NCI-H2196 treated with DMSO at 0.1 percent for 48 hours (cell line): Measurements from ENCODE around the gene OPCML.

Experiments
- DNase-seq: peaks from one replicate; lab custom pipeline; 2025; ENCODE audit not compliant: unreplicated experiment; lab: John Stamatoyannopoulos, UW

Gene OPCML

GRCh38 chr11:132714859-132715440 lies 817.4 kb downstream of the OPCML start:
- DNase-seq: no peak

GRCh38 chr11:132712466-132712865 lies 819.8 kb downstream of the OPCML start:
- no peak for DNase-seq

GRCh38 chr11:132704781-132705375 lies 827.4 kb downstream of the OPCML start:
- DNase-seq: no peak

- no peak for DNase-seq
Observed at GRCh38 chr11:132692891-132693290, 839.4 kb downstream of the OPCML start.

- no peak for DNase-seq
Observed at GRCh38 chr11:132691848-132692550, 840.3 kb downstream of the OPCML start.

- no peak for DNase-seq
Observed at GRCh38 chr11:132686886-132687285, 845.4 kb downstream of the OPCML start.

GRCh38 chr11:132685174-132685611 lies 847.1 kb downstream of the OPCML start:
- DNase-seq: no peak

- DNase-seq: no peak
Observed at GRCh38 chr11:132683602-132684001, 848.7 kb downstream of the OPCML start.

- no peak for DNase-seq
Observed at GRCh38 chr11:132681971-132682370, 850.3 kb downstream of the OPCML start.

- DNase-seq: no peak
Observed at GRCh38 chr11:132680584-132680983, 851.7 kb downstream of the OPCML start.

GRCh38 chr11:132674151-132674550 lies 858.1 kb downstream of the OPCML start:
- DNase-seq: no peak

GRCh38 chr11:132671851-132672370 lies 860.4 kb downstream of the OPCML start:
- no peak for DNase-seq

- DNase-seq: no peak
Observed at GRCh38 chr11:132670921-132671675, 861.2 kb downstream of the OPCML start.

- no peak for DNase-seq
Observed at GRCh38 chr11:132669949-132670348, 862.4 kb downstream of the OPCML start.

- no peak for DNase-seq
Observed at GRCh38 chr11:132665205-132665604, 867.1 kb downstream of the OPCML start.

- no peak for DNase-seq
Observed at GRCh38 chr11:132658696-132659095, 873.6 kb downstream of the OPCML start.

- no peak for DNase-seq
Observed at GRCh38 chr11:132658004-132658403, 874.3 kb downstream of the OPCML start.

- no peak for DNase-seq
Observed at GRCh38 chr11:132655187-132655855, 877.0 kb downstream of the OPCML start.

- no peak for DNase-seq
Observed at GRCh38 chr11:132653237-132653636, 879.1 kb downstream of the OPCML start.

- no peak for DNase-seq
Observed at GRCh38 chr11:132650969-132651720, 881.2 kb downstream of the OPCML start.
